HepG2 (cell line): Measurements from ENCODE around the gene C16orf87.

Source experiments
- ATF7 ChIP-seq, 2 experiments: fragments of 450-650 bp in 1 of 2; sonication (generic) in 1 of 2; formaldehyde crosslinking in 1 of 2; IDR thresholded peaks; 2 replicates each; pipeline versions ENCODE4 v1.4.0 to v1.6.1; 2016 to 2020; ENCODE audit warnings: antibody characterized with exemption in 1 of 2, mild to moderate bottlenecking in 1 of 2, missing genetic modification reagents in 1 of 2
- CTCF ChIP-seq: sonication (generic); formaldehyde crosslinking; IDR thresholded peaks from 2 replicates; pipeline ENCODE4 v1.5.0; 2020; ENCODE audit warnings: mild to moderate bottlenecking, missing genetic modification reagents, moderate library complexity
- IRF2 ChIP-seq: IDR thresholded peaks from 2 replicates; pipeline ENCODE4 v1.6.1; 2018; ENCODE audit warnings: missing genetic modification reagents, missing compliant biosample characterization
- MLXIP ChIP-seq: sonication (generic); formaldehyde crosslinking; IDR thresholded peaks from 2 replicates; pipeline ENCODE4 v1.9.0; 2021; ENCODE audit warnings: missing genetic modification reagents, borderline replicate concordance
- NFIC ChIP-seq: IDR thresholded peaks from 2 replicates; pipeline ENCODE4 v1.6.1; 2012; ENCODE audit warnings: mild to moderate bottlenecking, low read length, inconsistent platforms
- POLR2AphosphoS5 ChIP-seq: IDR thresholded peaks from 2 replicates; pipeline ENCODE4 v1.6.1; 2012; ENCODE audit warnings: low read depth, low read length
- REPIN1 ChIP-seq: sonication (generic); formaldehyde crosslinking; IDR thresholded peaks from 2 replicates; pipeline ENCODE4 v1.8.0; 2022; ENCODE audit warnings: missing genetic modification reagents, low read depth, mild to moderate bottlenecking, borderline replicate concordance
- ZNF609 ChIP-seq: sonication (generic); formaldehyde crosslinking; IDR thresholded peaks from 2 replicates; pipeline ENCODE4 v1.4.0; 2020; ENCODE audit warnings: mild to moderate bottlenecking, missing genetic modification reagents, borderline replicate concordance
- ZNF704 ChIP-seq: sonication (generic); formaldehyde crosslinking; IDR thresholded peaks from 2 replicates; pipeline ENCODE4 v1.8.1; 2023; ENCODE audit warnings: mild to moderate bottlenecking, inconsistent platforms, moderate library complexity, missing genetic modification reagents, borderline replicate concordance

- TF ChIP-seq ZNF609 (CRISPR knock-in tag) (no peak), MLXIP (no peak), ATF7 (IDR thresholded peaks at IDR 0.05) (no peak), ATF7 (CRISPR knock-in tag; IDR thresholded peaks at IDR 0.05) (no peak), NFIC (no peak), IRF2 (no peak), POLR2AphosphoS5 (no peak), REPIN1 (no peak), CTCF (no peak), ZNF704 (CRISPR knock-in tag) (no peak)
Measured at GRCh38 chr16:46782320-46782719, 48.7 kb downstream of the C16orf87 start.
